Measurements from ENCODE around the gene NUP93.
"Not testable (repeated sequence)": the region's sequence is repeated elsewhere in the genome, so short reads cannot be mapped to it uniquely, and the experiment has no call there.

Gene NUP93

GRCh38 chr16:56884026-56884582 lies 154.2 kb downstream of the NUP93 start:
- TF ChIP-seq, protein P1, sequence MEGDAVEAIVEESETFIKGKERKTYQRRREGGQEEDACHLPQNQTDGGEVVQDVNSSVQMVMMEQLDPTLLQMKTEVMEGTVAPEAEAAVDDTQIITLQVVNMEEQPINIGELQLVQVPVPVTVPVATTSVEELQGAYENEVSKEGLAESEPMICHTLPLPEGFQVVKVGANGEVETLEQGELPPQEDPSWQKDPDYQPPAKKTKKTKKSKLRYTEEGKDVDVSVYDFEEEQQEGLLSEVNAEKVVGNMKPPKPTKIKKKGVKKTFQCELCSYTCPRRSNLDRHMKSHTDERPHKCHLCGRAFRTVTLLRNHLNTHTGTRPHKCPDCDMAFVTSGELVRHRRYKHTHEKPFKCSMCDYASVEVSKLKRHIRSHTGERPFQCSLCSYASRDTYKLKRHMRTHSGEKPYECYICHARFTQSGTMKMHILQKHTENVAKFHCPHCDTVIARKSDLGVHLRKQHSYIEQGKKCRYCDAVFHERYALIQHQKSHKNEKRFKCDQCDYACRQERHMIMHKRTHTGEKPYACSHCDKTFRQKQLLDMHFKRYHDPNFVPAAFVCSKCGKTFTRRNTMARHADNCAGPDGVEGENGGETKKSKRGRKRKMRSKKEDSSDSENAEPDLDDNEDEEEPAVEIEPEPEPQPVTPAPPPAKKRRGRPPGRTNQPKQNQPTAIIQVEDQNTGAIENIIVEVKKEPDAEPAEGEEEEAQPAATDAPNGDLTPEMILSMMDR (IDR thresholded peaks at IDR 0.05; ENCODE audit: low read depth, low read length, missing control alignments) = no peak

GRCh38 chr16:56884929-56885328 lies 155.0 kb downstream of the NUP93 start:
- DNase-seq (ENCODE audit: low read depth); H3K4me3 ChIP-seq (ENCODE audit: low read depth, low read length); in situ Hi-C loops (cut with HindIII; ENCODE audit: low sequenced_read_pairs): not testable (repeated sequence)

More at GRCh38 chr16:56884026-56884582, 154.2 kb downstream of the NUP93 start:
- no peak overlapping the region for H3K4me3 ChIP-seq (ENCODE audit: low read depth, low read length)
- in situ Hi-C loops (cut with HindIII; ENCODE audit: low sequenced_read_pairs) = no loop called here
- DNase-seq (ENCODE audit: low read depth) = no peak

GRCh38 chr16:56885446-56886162 lies 155.7 kb downstream of the NUP93 start:
- TF ChIP-seq, protein P1 (IDR thresholded peaks at IDR 0.05; ENCODE audit: low read depth, low read length, missing control alignments) = no peak
- no peak for DNase-seq (ENCODE audit: low read depth)
- in situ Hi-C loops (cut with HindIII; ENCODE audit: low sequenced_read_pairs) = no loop called here
- no peak overlapping the region for H3K4me3 ChIP-seq (ENCODE audit: low read depth, low read length)

DNA sequence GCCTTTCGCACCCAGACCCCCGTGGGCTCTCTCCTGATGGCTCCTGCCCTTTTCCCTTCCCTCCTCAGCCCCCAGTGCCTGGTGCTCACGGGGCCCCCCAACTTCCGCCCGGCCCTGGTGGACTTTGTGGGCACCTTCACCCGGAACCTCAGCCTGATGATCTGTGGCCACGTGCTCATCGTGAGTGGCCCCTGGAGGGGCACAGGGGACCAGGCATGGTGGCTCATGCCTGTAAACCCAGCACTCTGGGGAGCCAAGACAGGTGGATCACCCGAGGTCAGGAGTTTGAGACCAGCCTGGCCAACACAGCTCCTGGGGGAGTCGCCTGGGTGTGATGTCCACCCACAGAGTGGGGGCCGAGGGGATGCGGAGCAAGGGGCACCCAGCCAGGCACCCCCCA lies 156.4 kb downstream of the NUP93 start:
- DNase-seq (ENCODE audit: low read depth) = no peak
- TF ChIP-seq, protein P1 (IDR thresholded peaks at IDR 0.05; ENCODE audit: low read depth, low read length, missing control alignments) = no peak
- H3K4me3 ChIP-seq (ENCODE audit: low read depth, low read length) = no peak overlapping the region
- in situ Hi-C loops (cut with HindIII; ENCODE audit: low sequenced_read_pairs) = no loop called here

DNA sequence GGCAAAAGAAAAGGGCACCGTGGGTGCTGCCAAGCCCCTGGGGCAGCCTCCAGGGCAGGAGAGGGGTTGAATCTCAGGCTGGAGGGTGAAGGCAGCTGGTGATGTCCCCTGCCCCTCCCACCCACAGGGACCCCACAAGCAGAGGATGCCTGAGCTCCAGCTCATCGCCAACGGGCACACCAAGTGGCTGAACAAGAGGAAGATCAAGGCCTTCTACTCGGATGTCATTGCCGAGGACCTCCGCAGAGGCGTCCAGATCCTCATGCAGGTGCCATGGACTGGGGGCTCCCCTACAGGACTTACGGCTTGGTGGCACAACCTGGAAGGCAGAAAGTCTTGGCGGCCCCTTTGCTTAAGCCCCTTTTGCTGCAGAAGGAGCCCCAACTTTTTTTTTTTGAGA lies 156.9 kb downstream of the NUP93 start:
- TF ChIP-seq, protein P1 (IDR thresholded peaks at IDR 0.05; ENCODE audit: low read depth, low read length, missing control alignments) = no peak
- in situ Hi-C loops (cut with HindIII; ENCODE audit: low sequenced_read_pairs) = no loop called here
- DNase-seq (ENCODE audit: low read depth) = no peak
- H3K4me3 ChIP-seq (ENCODE audit: low read depth, low read length) = no peak overlapping the region

DNA sequence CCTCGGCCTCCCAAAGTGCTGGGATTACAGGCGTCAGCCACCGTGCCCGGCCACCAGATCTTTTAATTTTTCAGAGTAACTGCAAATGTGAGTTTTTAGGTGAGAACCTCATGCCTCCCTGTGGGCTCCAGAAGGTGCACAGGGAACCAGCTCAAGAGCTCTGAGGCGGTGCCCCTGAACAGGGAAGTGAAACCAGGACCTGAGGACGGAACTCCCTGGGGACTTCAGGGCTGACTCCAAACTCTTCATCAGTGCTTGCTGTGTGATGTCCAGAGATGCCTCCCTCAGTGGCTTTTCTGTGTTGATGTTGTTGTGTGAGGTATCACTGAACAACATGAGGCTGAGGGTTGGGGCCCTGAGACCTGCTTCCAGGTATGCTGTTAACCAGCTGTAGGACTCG lies 158.9 kb downstream of the NUP93 start:
- DNase-seq (ENCODE audit: low read depth) = no peak
- TF ChIP-seq, protein P1 (IDR thresholded peaks at IDR 0.05; ENCODE audit: low read depth, low read length, missing control alignments) = no peak
- in situ Hi-C loops (cut with HindIII; ENCODE audit: low sequenced_read_pairs) = no loop called here
- no peak overlapping the region for H3K4me3 ChIP-seq (ENCODE audit: low read depth, low read length)

GRCh38 chr16:56889206-56889605 lies 159.3 kb downstream of the NUP93 start:
- DNase-seq (ENCODE audit: low read depth) = no peak
- TF ChIP-seq, protein P1 (IDR thresholded peaks at IDR 0.05; ENCODE audit: low read depth, low read length, missing control alignments) = no peak
- in situ Hi-C loops (cut with HindIII; ENCODE audit: low sequenced_read_pairs) = no loop called here
- no peak overlapping the region for H3K4me3 ChIP-seq (ENCODE audit: low read depth, low read length)
